PFSK-1 (cell line): ENCODE data around the gene IQSEC2.

Experiments used
- FOXP2 ChIP-seq: optimal IDR thresholded peaks from 2 replicates; pipeline ENCODE3; 2011; ENCODE audit warnings: borderline replicate concordance, control low read depth, inconsistent platforms; ENCODE audit not compliant: insufficient read depth; ENCODE audit errors: extremely low read length, extremely low read depth
- POLR2AphosphoS5 ChIP-seq: IDR thresholded peaks from 2 replicates; pipeline ENCODE4 v1.6.1; 2012; ENCODE audit warnings: low read depth, mild to moderate bottlenecking, control low read depth, low read length, moderate library complexity
- SIN3A ChIP-seq: IDR thresholded peaks from 2 replicates; pipeline ENCODE4 v1.6.1; 2012; ENCODE audit warnings: mild to moderate bottlenecking, low read length, moderate library complexity, borderline replicate concordance; ENCODE audit not compliant: insufficient read depth
- TAF1 ChIP-seq: IDR thresholded peaks from 2 replicates; pipeline ENCODE4 v1.6.1; 2012; ENCODE audit warnings: low read length, control low read depth, borderline replicate concordance; ENCODE audit not compliant: insufficient read depth
- TF ChIP-seq, protein P1 (sequence below), 2 experiments: IDR thresholded peaks; 2 replicates each; pipeline versions ENCODE4 v1.6.1 to v1.8.0; 2011 to 2012; ENCODE audit warnings: low read depth in 2 of 2, low read length in 2 of 2, control low read depth in 1 of 2, inconsistent platforms in 1 of 2, mild to moderate bottlenecking in 1 of 2, moderate library complexity in 1 of 2; ENCODE audit not compliant: insufficient read depth in 1 of 2

DNA sequence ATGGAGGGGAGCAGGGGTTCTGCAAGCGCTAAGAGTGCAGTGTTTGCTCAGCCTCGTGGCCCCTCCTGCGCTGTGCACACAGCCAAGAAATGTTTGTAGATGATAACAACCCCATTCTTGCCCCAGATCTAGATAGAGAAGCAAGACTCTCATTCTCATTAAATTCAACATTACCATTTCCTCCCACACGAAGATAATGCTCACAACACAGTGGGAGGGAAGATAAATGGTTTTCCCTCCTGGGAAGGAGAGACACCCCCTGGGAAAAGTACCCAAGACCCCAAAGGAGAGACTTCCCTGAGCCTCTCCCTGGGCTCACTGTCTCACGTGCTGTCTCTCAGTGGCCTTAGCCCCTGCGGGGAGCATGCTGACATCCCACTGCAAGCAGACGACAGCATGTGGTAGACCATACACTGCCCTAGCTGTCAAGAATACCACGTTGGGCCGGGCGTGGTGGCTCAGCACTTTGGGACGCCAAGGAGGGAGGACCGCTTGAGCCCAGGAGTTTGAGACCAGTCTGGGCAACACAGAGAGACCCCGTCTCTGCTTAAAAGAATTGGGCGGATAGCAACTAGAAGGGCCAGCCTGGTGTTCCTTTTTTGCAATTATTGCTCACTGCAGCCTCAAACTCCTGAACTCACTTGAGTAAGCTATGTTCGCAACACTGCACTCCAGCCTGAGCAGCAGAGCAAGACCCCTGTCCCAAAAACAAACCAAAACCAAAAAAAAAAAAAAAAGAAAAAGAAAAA lies 34.9 kb upstream of the IQSEC2 start:
- TF ChIP-seq, protein P1, sequence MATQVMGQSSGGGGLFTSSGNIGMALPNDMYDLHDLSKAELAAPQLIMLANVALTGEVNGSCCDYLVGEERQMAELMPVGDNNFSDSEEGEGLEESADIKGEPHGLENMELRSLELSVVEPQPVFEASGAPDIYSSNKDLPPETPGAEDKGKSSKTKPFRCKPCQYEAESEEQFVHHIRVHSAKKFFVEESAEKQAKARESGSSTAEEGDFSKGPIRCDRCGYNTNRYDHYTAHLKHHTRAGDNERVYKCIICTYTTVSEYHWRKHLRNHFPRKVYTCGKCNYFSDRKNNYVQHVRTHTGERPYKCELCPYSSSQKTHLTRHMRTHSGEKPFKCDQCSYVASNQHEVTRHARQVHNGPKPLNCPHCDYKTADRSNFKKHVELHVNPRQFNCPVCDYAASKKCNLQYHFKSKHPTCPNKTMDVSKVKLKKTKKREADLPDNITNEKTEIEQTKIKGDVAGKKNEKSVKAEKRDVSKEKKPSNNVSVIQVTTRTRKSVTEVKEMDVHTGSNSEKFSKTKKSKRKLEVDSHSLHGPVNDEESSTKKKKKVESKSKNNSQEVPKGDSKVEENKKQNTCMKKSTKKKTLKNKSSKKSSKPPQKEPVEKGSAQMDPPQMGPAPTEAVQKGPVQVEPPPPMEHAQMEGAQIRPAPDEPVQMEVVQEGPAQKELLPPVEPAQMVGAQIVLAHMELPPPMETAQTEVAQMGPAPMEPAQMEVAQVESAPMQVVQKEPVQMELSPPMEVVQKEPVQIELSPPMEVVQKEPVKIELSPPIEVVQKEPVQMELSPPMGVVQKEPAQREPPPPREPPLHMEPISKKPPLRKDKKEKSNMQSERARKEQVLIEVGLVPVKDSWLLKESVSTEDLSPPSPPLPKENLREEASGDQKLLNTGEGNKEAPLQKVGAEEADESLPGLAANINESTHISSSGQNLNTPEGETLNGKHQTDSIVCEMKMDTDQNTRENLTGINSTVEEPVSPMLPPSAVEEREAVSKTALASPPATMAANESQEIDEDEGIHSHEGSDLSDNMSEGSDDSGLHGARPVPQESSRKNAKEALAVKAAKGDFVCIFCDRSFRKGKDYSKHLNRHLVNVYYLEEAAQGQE (IDR thresholded peaks at IDR 0.05; ENCODE audit: insufficient read depth in 1 of 2, low read depth in 2 of 2, low read length in 2 of 2), result no peak
- no peak for TF ChIP-seq POLR2AphosphoS5
- no peak for TF ChIP-seq SIN3A
- TF ChIP-seq TAF1, result no peak
- no peak for TF ChIP-seq FOXP2
